ENCODE data around the gene PPM1N. TPM values are rescaled to one million over a fixed set of nuclear protein-coding genes. Genes with fewer than 3 reads are reported as not detected.
"Not testable (repeated sequence)": the region's sequence is repeated elsewhere in the genome, so short reads cannot be mapped to it uniquely, and the experiment has no call there.

Gene PPM1N
- total RNA-seq, 2 donors from 2014 or later, result 3.2 to 3.5 TPM

DNA sequence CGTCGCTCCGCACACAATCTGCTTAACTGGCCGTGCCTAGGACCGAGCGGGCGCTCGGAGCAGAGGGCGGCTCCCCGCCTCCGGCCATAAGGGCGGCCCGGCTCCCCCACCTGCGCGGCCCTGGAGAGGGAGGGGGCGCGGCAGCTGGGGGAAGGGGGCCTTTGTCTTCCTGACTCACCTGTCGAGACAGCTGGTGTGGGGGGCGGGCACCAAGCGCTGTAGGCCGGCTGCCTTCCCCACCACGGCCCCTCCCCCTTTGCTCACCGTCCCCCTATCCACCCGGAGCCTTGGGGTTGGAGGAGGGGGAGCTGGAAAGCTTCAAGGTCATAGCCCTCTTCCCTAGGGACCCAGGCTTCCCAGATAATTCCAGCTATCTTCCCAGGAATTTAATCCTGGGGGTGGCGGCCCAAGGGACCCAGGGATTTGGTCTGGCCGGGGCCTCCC is 10.2 kb downstream of the PPM1N start:
- peak overlapping the region; percentile 75 for H3K27ac Mint-ChIP-seq
- TF ChIP-seq CTCF (conservative IDR thresholded peaks at IDR 0.05), result no peak

GRCh38 chr19:45508861-45509691 is 10.8 kb downstream of the PPM1N start:
- Histone ChIP-seq H3K4me1 (ENCODE audit: control insufficient read depth, insufficient read depth, low read length) (peaks cover 5% of the 10 kb centered on the region), H3K9ac (ENCODE audit: extremely low read depth, low read length, poor library complexity, severe bottlenecking) (peak overlapping the region; percentile 97), H3K27me3 (ENCODE audit: control insufficient read depth, insufficient read depth, low read length, poor library complexity, severe bottlenecking) (no peaks in the 10 kb centered on the region), H3K4me3 (ENCODE audit: low read length) (peak overlapping the region; percentile 99), H3K9me3 (ENCODE audit: control insufficient read depth, low read length) (no peaks in the 10 kb centered on the region), H3K27ac (ENCODE audit: low read depth, low read length) (peak overlapping the region; percentile 22), H3K36me3 (ENCODE audit: control insufficient read depth, insufficient read depth, low read length) (peaks cover 32% of the 10 kb centered on the region)
- 0 to 6% methylated on average over 3 to 26 of the region's 28 CpGs for WGBS, 2 experiments (ENCODE audit: insufficient coverage in 1 of 2, insufficient read length in 1 of 2)
- peak; percentile 93 for DNase-seq
- H3K4me1 Mint-ChIP-seq, result peaks cover 21% of the 10 kb centered on the region
- peak overlapping the region; percentile 91 for H3K4me3 Mint-ChIP-seq
- H3K36me3 Mint-ChIP-seq (ENCODE audit: low read depth), result peaks cover 23% of the 10 kb centered on the region
- H3K27me3 Mint-ChIP-seq (ENCODE audit: insufficient read depth), result peaks cover 2% of the 10 kb centered on the region
- no peaks in the 10 kb centered on the region for H3K9me3 Mint-ChIP-seq
- peak; percentile 43 for TF ChIP-seq CTCF (conservative IDR thresholded peaks at IDR 0.05)
- H3K27ac Mint-ChIP-seq, result peak overlapping the region; percentile 93

More for the DNA sequence above, 10.2 kb downstream of the PPM1N start:
- Histone ChIP-seq H3K27me3 (ENCODE audit: control insufficient read depth, insufficient read depth, low read length, poor library complexity, severe bottlenecking) (no peaks in the 10 kb centered on the region), H3K36me3 (ENCODE audit: control insufficient read depth, insufficient read depth, low read length) (peaks cover 28% of the 10 kb centered on the region), H3K4me3 (ENCODE audit: low read length) (peak overlapping the region; percentile 99), H3K27ac (ENCODE audit: low read depth, low read length) (peak overlapping the region; percentile 32), H3K9me3 (ENCODE audit: control insufficient read depth, low read length) (no peaks in the 10 kb centered on the region), H3K4me1 (ENCODE audit: control insufficient read depth, insufficient read depth, low read length) (peaks cover 5% of the 10 kb centered on the region), H3K9ac (ENCODE audit: extremely low read depth, low read length, poor library complexity, severe bottlenecking) (peak overlapping the region; percentile 97)
- peaks cover 22% of the 10 kb centered on the region for H3K36me3 Mint-ChIP-seq (ENCODE audit: low read depth)
- H3K4me1 Mint-ChIP-seq, result peaks cover 21% of the 10 kb centered on the region
- 1% methylated on average over 18 of the region's 26 CpGs; no CpG with 5 or more reads in 1 of the 2 experiments for WGBS, 2 experiments (ENCODE audit: insufficient coverage in 1 of 2, insufficient read length in 1 of 2)
- H3K9me3 Mint-ChIP-seq, result no peaks in the 10 kb centered on the region
- peaks cover 5% of the 10 kb centered on the region for H3K27me3 Mint-ChIP-seq (ENCODE audit: insufficient read depth)
- peak overlapping the region; percentile 91 for H3K4me3 Mint-ChIP-seq
- peak; percentile 89 for DNase-seq

GRCh38 chr19:45509692-45510015 is 11.4 kb downstream of the PPM1N start:
- no peak overlapping the region for H3K27ac ChIP-seq (ENCODE audit: low read depth, low read length)
- H3K27me3 ChIP-seq (ENCODE audit: control insufficient read depth, insufficient read depth, low read length, poor library complexity, severe bottlenecking), result no peaks in the 10 kb centered on the region
- no peak overlapping the region for H3K9ac ChIP-seq (ENCODE audit: extremely low read depth, low read length, poor library complexity, severe bottlenecking)
- DNase-seq, result no peak
- TF ChIP-seq CTCF (conservative IDR thresholded peaks at IDR 0.05), result no peak
- Mint-ChIP-seq H3K4me1 (peaks cover 21% of the 10 kb centered on the region), H3K4me3 (peak overlapping the region; percentile 91), H3K9me3 (no peaks in the 10 kb centered on the region), H3K27me3 (ENCODE audit: insufficient read depth) (peaks cover 2% of the 10 kb centered on the region), H3K36me3 (ENCODE audit: low read depth) (peaks cover 24% of the 10 kb centered on the region), H3K27ac (peak overlapping the region; percentile 75)
- H3K4me1 ChIP-seq (ENCODE audit: control insufficient read depth, insufficient read depth, low read length), result peaks cover 5% of the 10 kb centered on the region
- H3K9me3 ChIP-seq (ENCODE audit: control insufficient read depth, low read length), result no peaks in the 10 kb centered on the region
- peak overlapping the region; percentile 99 for H3K4me3 ChIP-seq (ENCODE audit: low read length)
- H3K36me3 ChIP-seq (ENCODE audit: control insufficient read depth, insufficient read depth, low read length), result peaks cover 38% of the 10 kb centered on the region
- WGBS, 2 experiments (ENCODE audit: insufficient coverage in 1 of 2, insufficient read length in 1 of 2), result 37% methylated on average over 3 of the region's 3 CpGs; no CpG with 5 or more reads in 1 of the 2 experiments

DNA sequence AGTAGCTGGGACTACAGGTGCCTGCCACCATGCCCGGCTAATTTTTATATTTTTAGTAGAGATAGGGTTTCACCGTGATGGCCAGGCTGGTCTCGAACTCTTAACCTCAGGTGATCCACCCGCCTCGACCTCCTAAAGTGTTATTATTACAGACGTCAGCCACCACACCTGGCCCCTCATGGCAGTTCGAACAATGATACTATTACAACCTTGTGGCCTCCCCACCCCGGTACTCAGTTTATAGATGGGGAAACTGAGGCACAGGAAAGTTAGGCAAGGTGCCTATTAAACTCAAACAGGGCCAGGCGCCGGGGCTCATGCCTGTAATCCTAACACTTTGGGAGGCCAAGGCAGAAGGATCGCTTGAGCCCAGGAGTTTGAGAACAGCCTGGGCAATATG is 12.1 kb downstream of the PPM1N start:
- peaks cover 24% of the 10 kb centered on the region for H3K36me3 Mint-ChIP-seq (ENCODE audit: low read depth)
- Histone ChIP-seq H3K4me3 (ENCODE audit: low read length) (peak overlapping the region; percentile 99), H3K36me3 (ENCODE audit: control insufficient read depth, insufficient read depth, low read length) (peaks cover 44% of the 10 kb centered on the region)
- H3K9me3 Mint-ChIP-seq; H3K27me3 Mint-ChIP-seq (ENCODE audit: insufficient read depth); H3K4me1 ChIP-seq (ENCODE audit: control insufficient read depth, insufficient read depth, low read length); H3K9me3 ChIP-seq (ENCODE audit: control insufficient read depth, low read length); H3K27me3 ChIP-seq (ENCODE audit: control insufficient read depth, insufficient read depth, low read length, poor library complexity, severe bottlenecking); H3K9ac ChIP-seq (ENCODE audit: extremely low read depth, low read length, poor library complexity, severe bottlenecking); H3K27ac ChIP-seq (ENCODE audit: low read depth, low read length); H3K27ac Mint-ChIP-seq; DNase-seq: not testable (repeated sequence)
- 92 to 98% methylated on average over 9 to 11 of the region's 11 CpGs for WGBS, 2 experiments (ENCODE audit: insufficient coverage in 1 of 2, insufficient read length in 1 of 2)
- H3K4me3 Mint-ChIP-seq, result peak overlapping the region; percentile 91
- peaks cover 20% of the 10 kb centered on the region for H3K4me1 Mint-ChIP-seq

All from endodermal cell (in vitro differentiated cells).